GM12878 (cell line): ENCODE data around the gene CHST15. TPM values are rescaled to one million over a fixed set of nuclear protein-coding genes. Genes with fewer than 3 reads are reported as not detected.

Experiments
- ATAC-seq: fragments of 200-7000 bp; cut with Tn5 transposase; 3 replicates; pipeline ENCODE4 v1.9.1; 2020; ENCODE audit warnings: mild to moderate bottlenecking, moderate library complexity
- BruUV-seq: library from RNA; stranded (reverse); fragments of 400-500 nt; replicated peaks from 2 replicates; lab custom pipeline; 2021; lab: Mats Ljungman, UMichigan
- CTCF ChIA-PET: fragments of 300-600 bp; sonication (Branson Sonifier 250); formaldehyde crosslinking; extraction: SDS; loops from one replicate; lab custom pipeline; 2021; ENCODE audit warnings: inconsistent platforms; lab: Yijun Ruan, JAX
- POLR2A ChIA-PET: fragments of 350-600 bp; formaldehyde crosslinking; extraction: SDS; loops from one replicate; lab custom pipeline; 2021; ENCODE audit warnings: inconsistent platforms; lab: Charles Lee
- RAD21 ChIA-PET: fragments of 300-600 bp; sonication (Branson Sonifier 250); formaldehyde crosslinking; loops from one replicate; lab custom pipeline; 2023; ENCODE audit warnings: antibody characterized with exemption; ENCODE audit not compliant: unreplicated experiment; lab: Charles Lee
- SMC1A ChIA-PET: fragments of 300-600 bp; sonication (Branson Sonifier 250); formaldehyde crosslinking; loops from one replicate; lab custom pipeline; 2023; ENCODE audit not compliant: unreplicated experiment, uncharacterized antibody; lab: Charles Lee
- DNase-seq: peaks from one replicate; pipeline ENCODE4 v3.0.0-alpha.2; 2011; ENCODE audit warnings: low read depth, low spot score
- FAIRE-seq: peaks from 3 replicates; lab custom pipeline; 2011; peaks lifted over from hg19 to GRCh38; lab: Jason Lieb, UNC
- H2AFZ ChIP-seq: 2 replicates; pipeline ENCODE4 v1.6.0; 2011; ENCODE audit warnings: low read depth, low read length, control low read depth; ENCODE audit not compliant: control insufficient read depth
- H3K27ac ChIP-seq: 2 replicates; pipeline ENCODE4 v1.5.1; 2011; ENCODE audit warnings: control low read depth; ENCODE audit not compliant: control insufficient read depth, insufficient read depth
- H3K27me3 ChIP-seq, 2 experiments: replicated peaks in 1 of 2; 2 replicates each; pipeline versions ENCODE4 v1.6.0 to v1.6.1; 2011; ENCODE audit warnings: low read length in 1 of 2; ENCODE audit not compliant: control insufficient read depth in 2 of 2, insufficient read depth in 2 of 2
- H3K36me3 ChIP-seq, 2 experiments: 2 replicates each; pipeline ENCODE4 v1.5.1; 2011; ENCODE audit warnings: low read length in 1 of 2; ENCODE audit not compliant: control insufficient read depth in 2 of 2, insufficient read depth in 2 of 2
- H3K4me1 ChIP-seq: 2 replicates; pipeline ENCODE4 v1.6.1; 2011; ENCODE audit warnings: mild to moderate bottlenecking, low read length, moderate library complexity, mixed read lengths; ENCODE audit not compliant: control insufficient read depth, insufficient read depth
- H3K4me2 ChIP-seq: 2 replicates; pipeline ENCODE4 v1.6.0; 2011; ENCODE audit warnings: control low read depth; ENCODE audit not compliant: control insufficient read depth, insufficient read depth
- H3K4me3 ChIP-seq: fragments of 200-600 bp; sonication (generic); 2 replicates; pipeline ENCODE4 v1.5.1; 2016
- H3K79me2 ChIP-seq: 2 replicates; pipeline ENCODE4 v1.6.0; 2011; ENCODE audit warnings: low read length; ENCODE audit not compliant: control insufficient read depth, insufficient read depth
- H3K9ac ChIP-seq: 2 replicates; pipeline ENCODE4 v1.8.0; 2011; ENCODE audit warnings: low read length, control low read depth, mixed read lengths; ENCODE audit not compliant: control insufficient read depth, insufficient read depth
- H3K9me3 ChIP-seq: replicated peaks from 3 replicates; pipeline ENCODE4 v1.5.1; 2011; ENCODE audit warnings: mild to moderate bottlenecking, low read length; ENCODE audit not compliant: control insufficient read depth, insufficient read depth
- H4K20me1 ChIP-seq: 2 replicates; pipeline ENCODE4 v1.6.0; 2011; ENCODE audit not compliant: control insufficient read depth, insufficient read depth
- ASH2L ChIP-seq: fragments of 300-600, 200-600 bp; sonication (generic); IDR thresholded peaks from 2 replicates; pipeline ENCODE4 v1.6.1; 2017; ENCODE audit warnings: low read depth, mild to moderate bottlenecking, borderline replicate concordance
- CEBPZ ChIP-seq: fragments of 150-350 bp; IDR thresholded peaks from 2 replicates; pipeline ENCODE4 v1.6.1; 2016; ENCODE audit warnings: low read depth, low read length
- E2F4 ChIP-seq: IDR thresholded peaks from 2 replicates; pipeline ENCODE4 v1.6.1; 2012; ENCODE audit warnings: low read depth, low read length, improper control_type of control experiment
- FOXK2 ChIP-seq: fragments of 450-650 bp; IDR thresholded peaks from 2 replicates; pipeline ENCODE4 v1.6.1; 2017; ENCODE audit warnings: mild to moderate bottlenecking, moderate library complexity
- TARDBP ChIP-seq: IDR thresholded peaks from 2 replicates; pipeline ENCODE4 v1.6.1; 2016; ENCODE audit warnings: borderline replicate concordance
- ZNF24 ChIP-seq: fragments of 450-650 bp; IDR thresholded peaks from 2 replicates; pipeline ENCODE4 v1.6.1; 2017; ENCODE audit warnings: antibody characterized with exemption, mild to moderate bottlenecking
- ZNF622 ChIP-seq: fragments of 450-650 bp; IDR thresholded peaks from 2 replicates; pipeline ENCODE4 v1.6.1; 2017; ENCODE audit warnings: mild to moderate bottlenecking, inconsistent platforms
- WGBS: methylation state at CpG from one replicate; pipeline ENCODE4 v1.1.6; 2016; ENCODE audit warnings: low lambda C conversion rate; ENCODE audit not compliant: insufficient replicate concordance, insufficient coverage; ENCODE audit errors: missing lambda C conversion rate; 5-methylcytosine and 5-hydroxymethylcytosine counted together
- in situ Hi-C: fragments of 300-500 bp; cut with MboI; formaldehyde crosslinking; loops from 9 replicates; pipeline ENCODE4 v1.14.3; 2018; ENCODE audit warnings: mixed read lengths
- intact Hi-C: fragments of 100-400 bp; cut with micrococcal nuclease; formaldehyde crosslinking; loops from one replicate; pipeline ENCODE4 v1.14.2; 2022; ENCODE audit not compliant: unreplicated experiment
- polyA plus RNA-seq, 11 experiments: library from polyadenylated mRNA; depleted of rRNA in 4 of 11; unstranded in 6 of 11; stranded (reverse) in 5 of 11; fragments of >200 nt; fragmentation: Nextera tagmentation in 4 of 11; fragmentation: Illumina TruSeq in 1 of 11; extraction: Ambion mirVana in 4 of 11; extraction: Trizol in 1 of 11; gene quantifications; 1 replicate in 1 of 11; 2 replicates in 10 of 11; pipeline versions ENCODE4 v1.2.1 to v1.2.3, GENCODE V29; 2011 to 2016; ENCODE audit warnings: inconsistent platforms in 2 of 11, missing spikeins in 2 of 11, low read depth in 1 of 11
- total RNA-seq, 4 experiments: library from RNA; depleted of rRNA in 3 of 4; stranded (reverse); fragments of >200 nt in 3 of 4; fragmentation: Illumina TruSeq in 1 of 4; extraction: Trizol in 1 of 4; gene quantifications; 2 replicates each; pipeline versions ENCODE4 v1.2.1 to v1.2.3, GENCODE V29; 2013 to 2021

The CHST15 gene
- total and polyA plus RNA-seq, 10 of the 15 experiments (the other 5 are each of a cell fraction or from before 2014, with no cell fraction given): 0.02 to 0.53 (median 0.05) TPM; not detected in 1

GRCh38 chr10:124131172-124131571, 37.8 kb upstream of the CHST15 start:
- FAIRE-seq: no peak
- H3K9ac ChIP-seq: no peak overlapping the region
- 27% methylated on average over 9 of the region's 9 CpGs for WGBS
- H3K27ac ChIP-seq: no peak overlapping the region
- no peaks in the 10 kb centered on the region for H4K20me1 ChIP-seq
- intact Hi-C loops (no loop called here), in situ Hi-C loops (no loop called here)
- H3K27me3 ChIP-seq: peaks cover 0 to 4% of the 10 kb centered on the region in 2 experiments; a peak in 2 of 4 replicates
- POLR2A ChIA-PET: no interaction called here
- no peaks in the 10 kb centered on the region for H3K9me3 ChIP-seq
- no peaks in the 10 kb centered on the region for H3K79me2 ChIP-seq
- no peak overlapping the region for H3K4me2 ChIP-seq
- TF ChIP-seq FOXK2: no peak
- no peak for TF ChIP-seq TARDBP
- no peak for TF ChIP-seq ZNF622
- no peak for TF ChIP-seq CEBPZ
- TF ChIP-seq ZNF24: no peak
- TF ChIP-seq ASH2L: no peak
- no peak for TF ChIP-seq E2F4
- TF ChIP-seq, all 136 proteins: peak for 0
- BruUV-seq: no TSS peak
- ChIA-PET CTCF (no interaction called here), SMC1A (no interaction called here), RAD21 (no interaction called here)
- ATAC-seq (no peak), DNase-seq (no peak)
- no peaks in the 10 kb centered on the region for H3K4me1 ChIP-seq
- H3K4me3 ChIP-seq: no peak overlapping the region
- no peaks in the 10 kb centered on the region for H3K36me3 ChIP-seq
- no peak overlapping the region for H2AFZ ChIP-seq
